Activated CD8-positive, alpha-beta memory T cell treated with anti-CD3 and anti-CD28 coated beads for 36 hours (primary cell): Measurements from ENCODE around the gene KIF17. TPM values are rescaled to one million over a fixed set of nuclear protein-coding genes. Genes with fewer than 3 reads are reported as not detected.
"Not testable (repeated sequence)": the region's sequence is repeated elsewhere in the genome, so short reads cannot be mapped to it uniquely, and the experiment has no call there.

Experiments used
- CTCF ChIA-PET: fragments of 350-600 bp; sonication (Branson Sonifier 250); formaldehyde crosslinking; loops from one replicate; lab custom pipeline; 2021; ENCODE audit warnings: antibody characterized with exemption; lab: Charles Lee
- POLR2A ChIA-PET: fragments of 350-600 bp; sonication (Branson Sonifier 250); formaldehyde crosslinking; loops from one replicate; lab custom pipeline; 2021; ENCODE audit warnings: antibody characterized with exemption; lab: Charles Lee
- total RNA-seq, 2 experiments: library from RNA; stranded (reverse); gene quantifications; one replicate each; pipeline ENCODE4 v1.2.3, GENCODE V29; 2021

Gene KIF17
- total RNA-seq, 2 experiments from 2014 or later = not detected

DNA sequence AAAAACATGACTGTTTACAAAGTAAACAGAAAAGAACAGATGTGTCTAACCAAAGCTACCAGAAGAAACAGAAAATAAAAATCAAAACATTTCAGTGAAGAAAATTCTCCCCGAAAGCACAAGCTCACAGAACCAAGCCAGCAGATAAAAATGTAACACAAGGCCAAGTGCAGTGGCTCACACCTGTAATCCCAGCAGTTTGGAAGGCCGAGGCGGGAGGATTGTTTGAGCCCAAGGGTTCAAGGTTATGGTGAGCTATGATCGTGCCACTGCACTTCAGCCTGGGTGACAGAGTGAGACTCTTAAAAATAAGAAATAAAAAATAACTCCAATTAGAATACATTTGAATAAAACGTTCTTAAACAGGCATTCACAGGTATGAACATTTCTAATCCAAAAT is 37.5 kb downstream of the KIF17 start:
- ChIA-PET POLR2A (no interaction called here), CTCF (no interaction called here)

- CTCF ChIA-PET = no interaction called here
- POLR2A ChIA-PET = no interaction called here
Observed at GRCh38 chr1:20678599-20678998, 39.2 kb downstream of the KIF17 start.

- CTCF ChIA-PET, POLR2A ChIA-PET: not testable (repeated sequence)
Observed at GRCh38 chr1:20673626-20674025, 44.2 kb downstream of the KIF17 start.

DNA sequence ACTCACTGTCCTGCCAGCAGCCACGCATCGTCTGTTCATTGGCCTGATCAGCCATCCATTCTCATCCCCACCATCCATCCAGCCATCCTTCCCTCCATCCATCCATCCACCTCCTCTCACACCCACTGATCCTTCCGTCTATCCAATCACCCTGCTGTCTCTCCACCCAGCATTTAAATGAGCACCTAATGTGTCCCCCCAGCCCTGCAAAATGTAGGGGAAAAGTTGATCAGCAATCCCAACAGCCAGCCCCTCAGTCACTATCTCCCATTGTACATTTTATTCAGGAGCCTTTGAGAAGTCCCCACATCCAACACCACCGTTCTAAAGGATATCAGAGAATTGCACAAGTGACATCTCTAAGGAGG is 45.6 kb downstream of the KIF17 start:
- CTCF ChIA-PET = interaction anchor here (0.6 kb wide), 1 partner anchor 144 kb away, joined by 3 read pairs; no protein-coding TSS in a partner anchor

GRCh38 chr1:20670936-20671335 is 46.9 kb downstream of the KIF17 start:
- CTCF ChIA-PET = no interaction called here
- POLR2A ChIA-PET = no interaction called here

More for the DNA sequence above, 45.6 kb downstream of the KIF17 start:
- POLR2A ChIA-PET = no interaction called here

DNA sequence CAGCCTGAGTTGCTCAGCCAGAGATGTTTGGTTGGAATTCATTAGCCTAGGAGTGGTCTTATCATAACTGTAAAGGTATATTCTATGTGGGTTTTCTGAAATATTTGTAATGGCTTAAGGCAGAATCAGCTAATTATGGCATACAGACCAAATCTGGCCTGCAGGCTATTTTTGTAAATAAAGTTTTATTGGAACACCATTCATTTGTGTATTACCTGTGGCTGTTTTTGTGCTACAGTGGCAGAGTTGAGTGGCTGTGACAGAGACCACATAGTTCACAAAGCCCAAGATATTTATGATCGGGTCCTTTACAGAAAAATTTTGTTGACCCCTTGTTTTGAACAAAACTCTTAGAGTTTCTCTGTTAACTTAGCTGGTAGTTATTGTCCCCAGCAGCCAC is 49.2 kb downstream of the KIF17 start:
- ChIA-PET CTCF (interaction anchor here (0.7 to 0.8 kb wide), 2 partner anchors 27 to 160 kb away, joined by 3 read pairs; no protein-coding TSS in a partner anchor), POLR2A (no interaction called here)

DNA sequence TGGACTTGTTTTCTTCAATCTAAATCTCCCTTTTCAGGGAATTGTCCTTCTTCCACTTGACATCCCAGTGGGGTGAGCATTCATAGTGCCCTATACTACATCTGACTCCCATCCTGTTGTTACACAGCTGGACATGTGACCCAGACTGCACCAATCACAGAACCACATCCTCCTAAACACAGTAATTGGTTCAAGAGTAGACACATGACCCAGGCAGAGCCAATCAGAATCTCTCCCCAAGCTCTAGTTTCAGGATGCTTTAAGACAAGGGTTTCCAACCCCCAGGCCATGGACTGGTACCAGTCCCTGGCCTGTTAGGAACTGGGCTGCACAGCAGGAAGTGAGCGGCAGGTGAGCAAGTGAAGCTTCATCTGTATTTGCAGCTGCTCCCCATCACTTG is 51.0 kb downstream of the KIF17 start:
- CTCF ChIA-PET = no interaction called here
- POLR2A ChIA-PET = interaction anchor here (0.6 kb wide), 1 partner anchor 15 kb away, joined by 3 read pairs; no protein-coding TSS in a partner anchor

- CTCF ChIA-PET = no interaction called here
- POLR2A ChIA-PET = interaction anchor here (0.6 kb wide), 1 partner anchor 14 kb away, joined by 3 read pairs; no protein-coding TSS in a partner anchor
Observed at GRCh38 chr1:20666146-20666545, 51.7 kb downstream of the KIF17 start.

GRCh38 chr1:20665726-20666125 is 52.1 kb downstream of the KIF17 start:
- POLR2A ChIA-PET = no interaction called here

DNA sequence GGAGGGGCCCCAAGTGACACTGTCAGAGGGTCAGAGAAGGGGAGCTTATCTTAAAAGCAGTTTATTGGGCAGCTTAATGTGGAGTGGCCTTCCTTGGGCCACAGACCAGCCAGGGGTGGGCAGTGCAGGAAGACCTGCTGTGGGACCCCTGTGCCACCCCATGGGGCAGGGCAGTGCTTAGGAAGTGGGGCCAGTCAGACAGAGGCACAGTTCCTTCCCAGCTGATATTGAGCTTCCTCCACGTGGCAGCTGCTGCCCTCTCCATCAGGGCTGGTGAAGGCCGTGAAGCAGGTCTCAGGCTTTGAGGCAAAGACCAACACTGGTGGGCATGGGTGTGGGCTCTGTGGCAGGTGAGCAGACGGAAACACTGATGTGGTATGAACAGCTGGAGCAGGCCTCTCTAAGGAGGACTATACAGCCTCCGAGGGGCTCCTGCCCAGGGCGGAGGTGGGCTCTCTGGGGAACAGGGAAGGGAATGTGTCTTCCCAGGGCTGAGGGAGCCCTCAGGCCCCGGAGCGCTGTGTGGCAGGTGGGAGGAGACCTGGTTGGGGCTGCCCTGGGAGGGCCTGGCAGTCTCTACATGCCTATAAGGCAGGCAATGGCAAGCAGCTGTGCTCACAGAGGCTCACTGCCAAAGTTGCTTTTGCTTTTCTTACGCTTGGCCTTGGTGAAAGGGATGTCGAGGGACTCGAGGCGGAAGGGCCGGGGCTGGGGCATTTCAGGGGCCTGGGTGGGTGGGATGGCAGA is 53.7 kb downstream of the KIF17 start:
- POLR2A ChIA-PET = no interaction called here
- CTCF ChIA-PET = interaction anchor here (0.7 to 1.1 kb wide), 2 partner anchors 14 to 475 kb away, joined by 3 to 4 read pairs; no protein-coding TSS in a partner anchor

More at GRCh38 chr1:20665726-20666125, 52.1 kb downstream of the KIF17 start:
- CTCF ChIA-PET = no interaction called here

DNA sequence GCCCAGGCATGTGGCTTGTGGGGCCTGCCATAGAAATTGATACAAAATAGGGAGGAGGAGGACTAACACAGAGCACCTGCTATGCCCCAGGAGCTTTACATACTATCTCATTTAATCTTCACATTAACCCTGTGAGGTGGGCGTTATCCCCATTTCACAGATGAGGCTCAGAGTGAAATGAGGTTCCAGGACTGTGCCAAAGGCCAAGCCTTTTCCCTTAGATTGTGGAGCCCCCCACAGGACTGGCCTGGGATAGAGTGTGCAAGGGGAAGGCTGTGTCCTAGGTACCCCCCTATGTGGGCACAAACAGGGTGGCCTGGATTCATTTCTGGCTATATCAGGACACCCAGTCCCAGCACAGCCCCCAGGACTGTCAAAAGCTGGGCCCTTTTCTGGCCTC is 54.4 kb downstream of the KIF17 start:
- CTCF ChIA-PET = interaction anchor here (0.9 to 1.1 kb wide), 2 partner anchors 13 to 33 kb away, joined by 3 to 4 read pairs; no protein-coding TSS in a partner anchor
- POLR2A ChIA-PET = no interaction called here

DNA sequence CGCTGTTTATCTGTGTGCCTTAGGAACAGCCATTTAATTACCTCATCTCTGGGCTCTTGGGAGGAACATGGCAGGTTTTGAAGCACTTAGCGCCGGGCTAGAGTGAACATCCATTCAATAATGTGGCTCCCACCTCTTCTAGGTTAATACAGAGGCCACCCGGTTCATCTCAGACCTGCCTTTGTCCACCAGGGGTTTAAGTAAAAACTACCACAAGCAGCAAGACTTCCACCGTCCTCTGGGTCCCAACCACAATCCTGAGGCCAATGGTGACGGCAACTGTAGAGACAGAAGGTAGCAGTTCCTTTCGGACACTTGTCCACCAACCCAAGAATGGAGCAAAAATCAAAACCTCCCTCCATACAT is 55.7 kb downstream of the KIF17 start:
- POLR2A ChIA-PET = interaction anchor here (0.5 to 2.1 kb wide), 3 partner anchors 28 to 124 kb away, joined by 4 to 9 read pairs (median 4); partner anchors contain the start of gene HP1BP3
- CTCF ChIA-PET = no interaction called here

DNA sequence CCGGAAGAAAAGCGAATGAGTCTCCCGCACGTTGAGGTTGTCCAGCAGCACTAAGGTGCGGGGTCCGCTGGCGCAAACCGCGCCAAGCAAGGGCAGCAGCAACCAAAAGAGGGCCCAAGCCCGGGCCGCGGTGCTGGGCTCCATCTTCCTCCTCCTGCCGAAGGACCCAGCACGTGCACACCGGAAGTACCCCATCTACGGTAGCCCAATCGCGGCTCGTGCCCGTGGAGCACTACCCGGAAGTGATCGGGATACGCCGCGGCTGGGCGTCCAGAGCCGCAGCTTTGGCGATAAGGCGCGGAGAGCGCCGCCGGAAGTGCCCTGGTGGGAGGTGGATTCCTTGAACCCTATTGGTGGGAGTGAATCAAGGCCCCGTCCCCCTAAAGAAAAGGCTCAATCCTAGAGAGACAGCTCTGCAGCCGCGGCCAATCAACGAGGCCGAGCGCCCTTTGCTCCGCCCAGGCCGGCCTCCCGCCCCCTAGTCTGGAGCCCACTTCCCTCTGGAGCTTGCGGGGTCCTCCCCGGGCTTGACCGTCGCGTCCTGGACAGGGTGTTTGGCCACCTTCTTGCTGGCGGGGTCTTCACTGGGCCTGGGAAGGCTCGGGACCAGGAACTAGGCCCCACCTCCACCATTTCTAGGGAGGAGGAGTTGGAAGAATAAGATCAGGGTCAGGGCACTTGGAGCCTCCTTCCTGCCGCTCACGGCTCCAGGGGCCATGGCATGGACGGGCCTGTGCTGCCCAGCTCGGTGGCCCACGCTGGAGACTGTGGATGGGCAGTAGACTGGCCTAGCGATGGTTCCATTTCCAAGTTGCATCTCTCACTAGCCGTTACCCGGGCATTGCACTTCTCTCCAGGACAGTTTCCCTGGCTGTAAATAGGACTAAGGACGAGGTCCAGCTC is 56.3 kb downstream of the KIF17 start, which contains the start of gene DDOST:
DDOST (minus strand) TSS at position 163 of the 903 bp plus-strand sequence; CDS start at position 144, 19 bp downstream.
- POLR2A ChIA-PET = interaction anchor here (0.5 to 2.1 kb wide), 3 partner anchors 28 to 125 kb away, joined by 4 to 9 read pairs (median 4); partner anchors contain the start of gene HP1BP3
- CTCF ChIA-PET = no interaction called here

DNA sequence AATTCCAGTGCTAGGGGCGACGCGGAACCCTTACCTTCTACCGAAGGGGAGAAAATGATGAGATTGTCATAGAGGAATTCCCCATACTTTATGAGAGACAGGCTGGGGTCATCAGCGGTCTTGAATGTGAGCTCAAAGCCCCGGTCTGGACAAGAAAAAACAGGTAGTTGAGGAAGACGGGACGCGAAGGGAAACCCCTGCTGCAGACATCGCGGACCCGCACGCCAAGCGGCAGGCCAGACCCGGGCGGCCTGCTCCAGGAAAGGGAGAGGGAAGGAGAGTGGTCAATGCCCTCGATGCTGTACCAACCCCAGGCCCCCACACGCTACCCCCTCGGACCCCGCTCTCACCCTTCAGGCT is 57.0 kb downstream of the KIF17 start:
- ChIA-PET CTCF (no interaction called here), POLR2A (interaction anchor here (0.6 to 2.1 kb wide), 3 partner anchors 27 to 1718 kb away, joined by 4 to 9 read pairs (median 6); partner anchors contain the start of gene HP1BP3)

GRCh38 chr1:20660363-20660762 is 57.4 kb downstream of the KIF17 start:
- ChIA-PET CTCF (no interaction called here), POLR2A (interaction anchor here (0.6 to 2.1 kb wide), 2 partner anchors 27 to 1718 kb away, joined by 6 to 9 read pairs; no protein-coding TSS in a partner anchor)

GRCh38 chr1:20658166-20658915 is 59.5 kb downstream of the KIF17 start:
- ChIA-PET CTCF (interaction anchor here (0.9 kb wide), 1 partner anchor 38 kb away, joined by 3 read pairs; no protein-coding TSS in a partner anchor), POLR2A (interaction anchor here (0.7 kb wide), 1 partner anchor 1007 kb away, joined by 4 read pairs; no protein-coding TSS in a partner anchor)

- ChIA-PET CTCF (interaction anchor here (1.3 kb wide), 1 partner anchor 15 kb away, joined by 4 read pairs; no protein-coding TSS in a partner anchor), POLR2A (no interaction called here)
Observed at GRCh38 chr1:20657024-20657423, 60.8 kb downstream of the KIF17 start.

GRCh38 chr1:20654104-20654690 is 63.6 kb downstream of the KIF17 start:
- POLR2A ChIA-PET = no interaction called here

More at GRCh38 chr1:20654104-20654690, 63.6 kb downstream of the KIF17 start:
- CTCF ChIA-PET = interaction anchor here (0.7 kb wide), 1 partner anchor 334 kb away, joined by 7 read pairs; no protein-coding TSS in a partner anchor
